SH-SY5Y (cell line): ENCODE results near the gene DCUN1D2.

Experiments used
- GATA2 ChIP-seq: IDR thresholded peaks from 2 replicates; pipeline ENCODE4 v1.6.1; 2011; ENCODE audit warnings: mild to moderate bottlenecking, low read depth, low read length
- GATA3 ChIP-seq: IDR thresholded peaks from 2 replicates; pipeline ENCODE4 v1.6.1; 2011; ENCODE audit warnings: low read depth, mild to moderate bottlenecking, low read length, moderate library complexity

DNA sequence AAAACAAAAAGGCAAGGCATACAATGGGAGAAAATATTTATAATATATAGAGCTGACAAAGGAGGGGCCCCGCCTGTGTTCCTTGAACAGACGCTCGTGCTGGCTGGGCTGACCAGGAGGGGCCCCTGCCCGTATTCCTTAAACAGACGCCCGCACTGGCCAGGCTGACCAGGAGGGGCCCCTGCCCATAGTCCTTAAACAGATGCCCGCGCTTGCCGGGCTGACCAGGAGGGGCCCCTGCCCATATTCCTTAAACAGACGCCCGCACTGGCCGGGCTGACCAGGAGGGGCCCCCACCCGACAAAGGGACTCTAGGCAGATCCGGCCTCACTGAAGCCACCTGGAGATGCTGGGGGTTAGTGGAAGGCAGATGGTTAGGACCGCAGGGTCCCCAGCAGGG lies 46.5 kb downstream of the DCUN1D2 start:
- TF ChIP-seq GATA2 = no peak
- TF ChIP-seq GATA3 = no peak
